NCI-H2029 treated with DMSO at 0.1 percent for 48 hours (cell line): Measurements from ENCODE around the gene IRS2.
A peak's percentile ranks its signal among the peaks of the same experiment; 100 is the strongest.
"Not testable (repeated sequence)": the region's sequence is repeated elsewhere in the genome, so short reads cannot be mapped to it uniquely, and the experiment has no call there.

Source experiments
- DNase-seq: peaks from one replicate; lab custom pipeline; 2025; lab: John Stamatoyannopoulos, UW

Gene IRS2

DNA sequence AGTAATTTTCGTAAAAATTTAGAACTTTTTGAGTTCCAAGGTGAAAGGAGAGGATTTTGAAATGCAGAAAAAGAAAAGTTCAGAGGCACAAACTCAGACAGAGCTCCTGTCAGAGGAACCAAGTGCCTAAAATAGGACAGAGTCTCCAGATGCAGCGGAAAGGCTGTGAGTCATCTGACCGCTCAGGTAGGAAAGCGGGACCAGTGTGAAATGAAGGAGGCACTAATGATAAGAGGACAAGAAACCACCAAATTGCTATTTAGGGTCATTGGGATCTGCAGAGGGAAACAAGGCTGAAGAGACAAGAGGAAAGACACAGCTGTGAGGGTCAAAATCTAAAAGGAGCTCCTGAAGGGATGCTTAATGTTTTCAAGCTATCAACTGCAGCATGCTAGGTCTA is 34.9 kb downstream of the IRS2 start:
- DNase-seq, result no peak

DNA sequence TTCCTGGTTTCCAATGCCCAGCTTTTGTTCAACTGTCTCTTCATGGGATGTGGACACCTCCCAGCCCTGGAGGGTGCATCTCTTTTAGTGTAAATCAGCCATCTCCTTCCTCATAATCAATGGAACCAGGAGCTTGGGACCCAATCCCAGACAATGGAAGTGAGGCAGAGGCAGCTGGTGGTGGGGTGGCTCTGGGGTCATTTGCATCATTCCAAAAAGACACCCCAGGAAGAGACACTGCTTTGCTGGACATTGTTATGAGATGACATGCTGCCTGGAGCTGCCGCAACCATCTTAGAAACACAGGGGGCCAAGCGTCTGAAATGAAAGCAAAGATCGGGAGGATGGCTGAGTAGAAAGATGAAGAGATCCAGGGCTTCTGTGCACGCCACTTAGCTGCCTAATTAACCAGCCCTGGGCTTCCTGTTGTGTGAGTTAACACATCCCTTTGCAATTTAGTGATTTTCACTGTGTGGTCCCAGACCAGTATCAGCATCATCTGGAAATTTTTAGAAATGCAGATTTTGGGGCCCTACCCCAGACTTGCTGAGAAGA is 36.1 kb downstream of the IRS2 start:
- DNase-seq, result no peak

DNA sequence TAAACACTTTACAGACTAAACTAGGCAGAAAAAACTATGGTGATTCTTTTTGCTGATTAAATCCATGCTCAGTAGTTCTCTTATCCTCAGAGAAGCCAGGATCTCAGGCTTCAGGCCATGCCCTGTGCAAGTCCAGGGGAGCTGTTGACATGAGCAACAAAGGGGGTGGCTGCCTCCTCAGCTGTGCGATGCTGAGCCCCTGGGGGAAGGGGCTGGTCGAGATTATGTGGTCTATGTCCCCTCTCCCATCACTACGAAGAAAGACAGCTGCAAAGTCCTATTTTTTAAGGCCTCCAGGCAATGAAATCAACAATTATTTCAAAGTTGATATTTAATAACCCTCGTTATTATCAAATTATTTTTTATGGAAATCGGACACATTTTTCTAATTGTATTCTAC is 37.0 kb downstream of the IRS2 start:
- DNase-seq, result no peak

DNA sequence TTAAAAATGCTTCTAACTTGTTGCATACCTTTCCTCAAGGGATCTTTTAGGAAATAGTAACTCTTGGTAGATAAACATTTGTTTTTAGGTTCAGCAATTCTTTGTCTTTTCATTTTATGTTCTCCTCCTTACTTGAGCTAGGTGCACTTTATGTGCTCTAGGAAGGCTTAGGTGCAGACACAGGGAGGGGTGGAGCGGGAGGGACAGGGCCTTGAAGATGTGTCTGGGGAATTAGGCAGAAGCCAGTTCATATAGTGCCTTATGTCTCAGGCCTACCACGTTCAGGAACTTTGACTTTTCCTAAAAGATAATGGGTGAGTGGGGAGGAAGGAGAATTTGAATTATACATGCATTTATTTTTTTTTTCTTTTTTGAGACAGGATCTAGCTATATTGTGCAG is 37.7 kb downstream of the IRS2 start:
- no peak for DNase-seq

DNA sequence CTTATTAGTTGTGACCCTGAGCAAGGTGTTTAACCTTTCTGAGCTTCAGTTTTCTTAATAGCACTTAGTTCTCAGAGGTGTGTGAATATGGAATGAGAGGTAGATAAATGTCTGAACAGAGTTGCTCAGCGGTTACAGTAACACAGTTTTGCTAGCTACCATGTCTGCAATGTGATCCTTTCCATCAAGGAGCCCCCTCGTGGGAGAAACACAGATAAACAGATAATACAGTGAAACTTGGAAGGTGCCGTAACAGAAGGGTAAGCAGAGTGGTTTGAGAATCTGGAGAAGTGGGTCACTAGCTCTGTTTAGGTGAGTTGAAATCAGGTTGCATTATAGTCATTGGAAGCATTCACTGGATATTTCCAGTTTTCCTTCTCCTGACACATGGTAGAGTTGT is 38.9 kb downstream of the IRS2 start:
- no peak for DNase-seq

DNA sequence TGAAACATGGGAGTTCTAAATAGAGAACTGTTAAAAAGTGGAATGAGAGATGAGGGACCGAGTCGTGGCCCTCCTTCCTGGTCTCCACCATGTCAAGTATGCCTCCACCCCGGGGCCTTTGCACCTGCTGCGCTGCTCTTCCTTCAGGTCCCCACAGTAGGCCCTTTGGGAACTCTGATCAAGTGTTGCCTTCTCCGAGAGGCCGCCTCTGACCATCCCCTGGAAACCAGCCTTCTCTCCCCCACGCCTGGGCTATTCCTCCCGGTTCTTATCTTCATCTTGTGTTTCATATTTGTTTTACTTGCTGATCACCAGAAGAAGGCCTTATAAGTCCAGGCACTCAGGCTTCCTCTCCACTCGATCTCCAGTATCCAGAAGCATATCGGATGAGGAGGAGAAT is 40.0 kb downstream of the IRS2 start:
- DNase-seq, result no peak

DNA sequence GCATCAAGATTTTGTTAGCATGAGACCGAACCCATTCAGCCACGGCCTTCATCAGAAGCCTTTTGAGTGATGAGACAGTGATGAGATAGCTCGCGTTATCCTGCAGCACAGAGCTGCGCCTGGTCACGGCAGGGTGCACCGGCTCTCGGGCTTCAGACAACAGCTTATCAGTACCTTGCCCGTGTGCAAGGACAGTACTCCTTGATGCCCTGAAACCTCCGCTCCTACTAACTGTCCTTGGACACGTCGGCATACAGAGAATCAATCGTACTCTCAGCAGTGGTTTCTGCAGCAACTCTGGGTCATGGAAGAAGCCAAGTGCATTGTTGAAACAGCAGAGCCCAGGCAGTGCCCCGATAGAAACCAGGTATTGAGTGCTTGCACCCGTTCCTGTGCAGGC is 40.7 kb downstream of the IRS2 start:
- DNase-seq, result no peak

DNA sequence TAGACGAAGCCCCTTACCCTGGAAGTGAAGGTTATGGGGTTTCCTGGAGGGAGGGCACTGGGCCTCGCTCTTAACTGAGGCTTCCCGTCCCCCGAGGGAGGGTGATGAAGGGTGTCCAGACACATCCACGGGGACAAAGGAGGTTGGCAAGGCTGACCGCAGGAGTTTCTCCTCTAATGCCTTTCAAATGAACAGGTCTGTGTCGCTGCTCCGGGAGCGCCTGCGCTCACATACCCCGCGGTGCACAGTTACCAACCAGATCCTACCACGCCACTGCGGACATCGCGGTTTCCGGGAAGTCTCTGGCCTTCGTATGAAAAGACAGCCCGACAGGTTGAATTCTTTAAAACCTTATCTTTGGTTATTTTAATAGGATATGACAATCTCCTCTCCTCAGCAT is 41.3 kb downstream of the IRS2 start:
- DNase-seq, result no peak

DNA sequence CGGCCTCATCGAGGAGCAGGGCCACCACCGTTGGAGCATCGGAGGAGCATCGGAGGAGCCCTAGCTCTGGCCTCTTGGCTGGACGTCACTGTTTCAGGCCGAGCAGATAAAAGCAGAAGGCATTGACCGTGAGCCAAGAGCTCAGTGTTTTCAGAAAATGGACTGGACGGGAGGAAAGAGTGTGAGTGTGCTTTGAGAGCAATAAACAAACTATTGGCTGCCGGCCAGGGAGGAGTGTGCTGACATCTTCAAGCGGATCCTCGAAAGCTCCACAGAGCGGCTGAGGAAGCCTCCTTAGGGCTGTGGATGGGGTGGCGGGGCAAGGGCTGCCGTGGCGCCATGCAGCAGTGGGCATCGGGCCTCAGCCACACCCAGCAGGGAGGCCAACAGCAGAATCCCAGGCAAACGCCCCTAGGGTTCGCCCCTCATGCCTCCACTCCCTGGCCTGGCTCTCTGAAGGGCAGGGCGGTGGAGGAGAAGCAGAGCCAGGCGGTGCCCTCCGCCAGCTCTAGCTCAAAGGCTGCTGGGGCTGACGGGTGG is 41.8 kb downstream of the IRS2 start:
- DNase-seq, result peak; percentile 45

DNA sequence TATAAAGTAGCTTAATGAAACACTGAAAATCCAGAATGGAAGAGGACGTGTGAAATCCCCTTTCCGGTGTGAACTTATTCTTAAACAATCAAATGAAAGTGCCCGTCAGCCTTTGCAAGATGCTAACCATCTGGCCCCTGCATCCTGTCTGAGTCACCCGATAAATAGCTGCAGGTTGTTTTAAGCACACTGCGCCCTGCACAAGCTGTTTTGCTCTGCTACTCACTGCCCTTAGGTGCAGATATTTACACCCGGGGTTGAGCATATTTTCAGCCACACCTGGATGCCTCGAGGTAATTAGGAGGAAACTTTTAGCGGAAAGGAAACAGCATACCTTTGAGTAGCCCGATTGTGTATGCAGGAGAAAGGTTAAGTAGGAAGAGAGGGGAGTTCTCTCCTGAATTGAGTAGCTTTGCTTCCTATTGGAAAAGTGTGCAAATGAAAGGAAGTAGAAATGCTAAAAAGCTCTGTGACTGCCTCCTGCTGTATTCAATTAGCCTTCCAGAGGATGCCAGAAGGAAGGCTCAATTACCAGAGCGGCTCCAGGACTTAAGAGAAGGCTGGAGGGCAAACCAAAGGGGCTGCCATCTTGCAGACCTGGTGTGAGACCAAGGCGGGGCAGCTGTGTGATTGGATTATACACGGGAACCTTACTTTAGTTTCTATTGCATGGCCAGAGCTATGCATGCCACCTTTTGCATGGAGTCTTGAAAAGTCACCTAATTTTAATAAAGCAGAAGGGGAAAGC is 42.5 kb downstream of the IRS2 start:
- DNase-seq, result no peak

DNA sequence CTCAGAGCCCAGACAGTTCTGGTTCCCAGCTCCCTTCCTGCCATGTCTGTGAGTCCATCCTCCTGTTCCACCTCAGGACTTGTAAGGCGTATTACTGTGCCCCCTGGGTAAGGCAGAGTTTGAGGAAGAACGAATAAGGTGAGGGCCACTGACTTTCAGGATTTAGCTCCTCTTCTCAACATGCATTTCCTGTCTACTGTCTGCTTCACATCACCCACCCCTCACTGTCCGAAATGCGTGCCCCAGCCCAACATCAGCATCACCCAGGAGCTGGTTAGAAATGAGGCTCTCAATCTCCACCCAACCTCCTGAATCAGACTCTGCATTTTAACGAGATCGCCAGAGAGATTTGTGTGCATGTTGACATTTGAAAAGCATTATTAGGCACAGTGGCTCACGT is 44.4 kb downstream of the IRS2 start:
- no peak for DNase-seq

DNA sequence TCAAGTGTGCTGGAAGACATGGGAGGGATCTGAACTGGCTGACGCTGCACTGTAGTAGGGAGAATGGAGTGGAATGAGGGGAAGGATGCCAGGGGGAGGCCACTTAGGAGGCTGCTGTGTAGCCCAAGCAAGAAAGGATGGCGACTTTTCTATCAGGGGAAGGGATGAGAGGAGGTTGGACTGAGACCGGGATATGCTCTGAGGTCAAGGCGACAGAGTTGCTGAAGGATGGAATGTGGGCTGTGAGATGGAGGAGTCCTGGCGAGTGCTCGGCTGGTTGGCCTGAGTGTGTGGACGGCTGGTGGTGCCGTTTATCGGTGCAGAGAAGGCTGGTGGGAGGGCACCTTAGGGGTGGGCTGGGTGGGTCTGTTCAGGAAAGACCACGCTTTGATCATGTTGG is 45.7 kb downstream of the IRS2 start:
- DNase-seq, result no peak

DNA sequence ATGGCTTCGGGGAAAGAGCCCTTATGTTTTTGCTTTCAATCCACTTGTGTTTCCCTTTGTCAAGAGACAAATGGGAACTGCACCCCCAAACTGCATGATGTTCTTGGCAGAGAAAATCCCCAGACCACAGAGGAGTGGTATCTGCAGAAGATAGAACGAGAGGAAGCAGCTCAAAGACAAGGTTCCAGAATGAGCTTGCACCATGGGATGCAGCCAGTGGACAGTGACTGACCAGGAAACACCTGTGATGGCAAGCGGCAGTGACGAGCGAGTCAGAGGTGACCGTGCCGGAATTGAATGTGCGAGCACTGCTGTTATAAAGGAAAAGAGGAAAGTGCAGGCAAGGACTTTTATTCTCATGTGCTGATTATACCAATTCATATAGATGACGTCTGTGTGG is 46.3 kb downstream of the IRS2 start:
- DNase-seq, result no peak

DNA sequence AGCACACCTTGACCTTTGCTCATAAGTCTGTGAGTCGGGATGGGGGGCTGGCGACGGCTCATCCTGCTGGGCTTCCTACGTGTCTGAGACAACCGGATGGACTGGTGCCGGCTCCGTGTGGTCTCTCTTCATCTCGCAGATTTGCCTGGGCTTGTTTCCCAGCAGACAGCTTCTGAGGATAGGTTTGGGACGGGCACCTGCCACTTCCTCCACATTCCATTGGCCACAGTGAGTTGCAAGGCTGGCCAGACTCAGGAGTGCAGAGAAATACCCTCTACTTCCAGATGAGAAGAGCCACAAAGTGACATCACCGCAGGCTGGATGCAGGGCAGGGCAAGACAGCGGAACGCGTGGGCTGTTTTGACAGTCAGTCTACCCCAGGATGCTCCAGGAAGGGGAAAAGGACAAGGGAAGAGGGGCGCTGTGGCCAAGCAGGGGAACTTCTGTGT is 48.1 kb downstream of the IRS2 start:
- DNase-seq, result no peak

DNA sequence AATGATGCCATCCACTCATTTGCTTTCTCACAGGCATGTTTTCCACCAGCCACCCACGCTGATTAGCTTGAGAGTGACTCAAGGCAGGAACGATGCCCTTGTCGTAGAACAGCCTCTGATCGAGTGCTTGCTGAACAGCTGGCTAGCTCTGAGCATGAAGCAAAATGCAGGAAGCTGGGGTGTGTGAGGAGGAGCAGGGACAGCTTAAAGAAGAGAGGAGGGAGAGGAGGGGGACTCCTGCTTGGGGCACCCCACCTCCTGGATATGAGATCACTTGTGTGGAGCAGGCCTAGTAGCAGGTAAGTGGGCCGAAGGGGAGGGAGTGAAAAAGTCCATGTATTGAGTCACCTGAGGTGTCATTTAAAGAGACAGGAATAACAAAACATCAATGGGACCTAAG is 48.8 kb downstream of the IRS2 start:
- DNase-seq, result no peak

DNA sequence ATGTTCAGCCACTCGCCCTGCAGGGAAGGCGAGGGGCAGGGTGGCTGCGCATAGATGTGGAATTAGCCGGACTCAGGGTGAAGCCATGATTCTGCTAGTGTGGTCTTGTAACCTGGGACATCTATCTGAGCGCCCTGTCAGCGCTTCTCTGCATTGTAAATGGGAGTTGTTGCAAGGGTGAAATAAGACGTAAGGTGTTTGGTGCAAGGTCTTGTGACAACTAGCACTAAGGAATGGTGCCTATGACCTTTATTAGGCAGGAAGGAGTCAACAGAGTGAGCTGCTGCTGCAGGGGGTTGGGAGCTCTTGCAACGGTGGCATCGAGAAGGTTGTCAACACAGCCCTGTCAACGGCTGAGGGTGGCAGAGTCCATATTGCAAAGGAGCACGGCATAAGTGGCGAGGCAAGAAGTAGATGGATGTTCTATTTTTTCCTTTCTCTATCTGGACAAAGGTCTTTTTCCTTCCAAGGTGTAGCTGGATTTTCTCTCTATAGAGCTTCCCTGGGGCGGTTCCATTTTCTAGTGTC is 49.3 kb downstream of the IRS2 start:
- DNase-seq, result no peak

DNA sequence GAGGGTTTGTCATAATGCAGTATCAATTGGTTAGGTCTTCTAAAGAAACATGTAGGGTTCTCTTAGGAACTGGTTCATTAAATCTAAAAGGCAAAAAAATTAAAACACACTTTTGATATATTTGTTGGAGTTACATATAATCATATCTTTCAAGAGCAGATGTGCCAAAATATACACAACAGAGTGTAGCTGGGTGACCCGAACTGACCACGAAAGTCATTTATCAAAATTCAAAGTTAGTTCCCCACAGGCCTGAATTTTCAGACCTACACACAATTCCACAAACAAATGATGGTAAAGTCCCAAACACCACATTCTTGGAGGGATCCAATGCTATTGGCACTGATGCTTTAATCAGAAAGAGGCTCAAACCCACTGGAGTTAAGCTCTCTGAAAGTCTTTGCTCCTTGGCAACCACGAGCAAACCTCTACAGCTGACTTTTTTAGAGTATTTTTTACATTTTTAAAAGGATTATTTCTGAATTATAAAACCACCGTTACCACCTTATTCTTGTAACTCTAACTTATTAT is 50.9 kb downstream of the IRS2 start:
- no peak for DNase-seq

DNA sequence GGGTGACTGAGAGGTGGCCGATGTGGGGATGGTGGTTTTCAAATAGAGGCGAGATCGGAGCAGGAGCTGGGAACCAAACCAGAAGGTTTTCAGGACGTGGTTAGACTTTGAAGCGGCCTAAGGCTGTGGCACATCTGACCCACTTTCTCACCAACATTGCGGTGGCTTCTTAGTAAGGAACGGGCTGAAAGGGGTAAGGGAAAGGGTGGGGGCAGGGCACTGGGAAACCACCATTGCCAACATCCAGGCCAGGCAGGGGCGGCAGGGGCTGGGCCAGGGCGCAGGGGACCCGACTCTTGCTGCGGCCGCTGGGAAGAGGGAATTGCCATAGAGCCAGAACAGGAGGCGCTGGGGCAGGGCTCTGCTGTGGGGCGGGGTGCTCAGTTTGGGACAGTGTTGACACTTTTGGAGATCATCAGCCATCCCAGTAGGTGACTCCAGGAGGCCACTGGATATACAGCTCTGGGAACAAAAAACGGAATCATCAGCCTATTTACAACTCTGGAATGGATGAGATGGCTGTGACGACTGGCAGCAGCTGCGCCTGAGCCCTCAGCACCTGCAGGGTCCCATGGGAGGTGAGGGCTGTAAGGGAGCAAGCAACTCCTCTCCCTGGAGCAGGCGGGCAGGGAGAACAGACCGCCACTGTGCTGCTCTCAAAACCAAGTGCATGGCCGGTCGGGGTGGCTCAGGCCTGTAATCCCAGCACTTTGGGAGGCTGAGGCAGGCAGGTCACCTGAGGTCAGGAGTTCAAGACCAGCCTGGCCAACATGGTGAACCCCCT is 52.2 kb downstream of the IRS2 start:
- DNase-seq, result no peak

DNA sequence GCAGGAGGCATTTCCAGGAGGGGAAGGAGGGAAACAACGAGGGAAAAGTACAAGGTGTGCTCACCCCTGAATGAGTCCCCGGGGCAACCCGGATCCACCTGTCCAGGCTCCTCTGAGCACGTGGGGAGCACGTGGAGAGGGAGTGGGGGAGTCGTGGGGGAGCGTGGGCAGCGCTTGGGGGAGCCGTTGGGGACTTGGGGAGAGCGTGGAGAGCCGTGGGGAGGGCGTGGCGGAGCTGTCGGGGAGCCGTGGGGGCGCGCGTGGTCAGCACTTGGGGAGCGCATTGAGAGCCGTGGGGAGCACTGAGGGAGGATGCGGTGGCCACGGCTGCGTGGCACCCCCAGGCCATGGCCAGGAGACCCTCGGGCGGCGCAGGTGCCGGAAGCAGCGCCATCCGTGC is 52.8 kb downstream of the IRS2 start:
- DNase-seq, result no peak

DNA sequence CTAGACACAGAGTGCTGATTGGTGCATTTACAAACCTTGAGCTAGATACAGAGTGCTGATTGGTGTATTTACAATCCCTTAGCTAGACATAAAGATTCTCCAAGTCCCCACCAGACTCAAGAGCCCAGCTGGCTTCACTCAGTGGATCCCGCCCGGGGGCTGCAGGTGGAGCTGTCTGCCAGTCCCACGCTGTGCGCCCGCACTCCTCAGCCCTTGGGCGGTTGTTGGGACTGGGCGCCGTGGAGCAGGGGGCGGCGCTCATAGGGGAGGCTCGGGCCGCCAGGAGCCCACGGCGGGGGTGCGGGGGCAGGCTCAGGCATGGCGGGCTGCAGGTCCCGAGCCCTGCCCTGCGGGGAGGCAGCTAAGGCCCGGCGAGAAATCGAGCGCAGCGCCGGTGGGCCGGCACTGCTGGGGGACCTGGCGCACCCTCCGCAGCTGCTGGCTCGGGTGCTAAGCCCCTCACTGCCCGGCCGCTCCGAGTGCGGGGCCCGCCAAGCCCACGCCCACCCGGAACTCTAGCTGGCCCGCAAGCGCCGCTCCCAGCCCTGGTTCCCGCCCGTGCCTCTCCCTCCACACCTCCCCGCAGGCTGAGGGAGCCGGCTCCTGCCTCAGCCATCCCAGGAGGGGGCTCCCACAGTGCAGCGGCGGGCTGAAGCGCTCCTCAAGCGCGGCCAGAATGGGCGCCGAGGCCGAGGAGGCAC is 53.8 kb downstream of the IRS2 start:
- DNase-seq, result not testable (repeated sequence)

DNA sequence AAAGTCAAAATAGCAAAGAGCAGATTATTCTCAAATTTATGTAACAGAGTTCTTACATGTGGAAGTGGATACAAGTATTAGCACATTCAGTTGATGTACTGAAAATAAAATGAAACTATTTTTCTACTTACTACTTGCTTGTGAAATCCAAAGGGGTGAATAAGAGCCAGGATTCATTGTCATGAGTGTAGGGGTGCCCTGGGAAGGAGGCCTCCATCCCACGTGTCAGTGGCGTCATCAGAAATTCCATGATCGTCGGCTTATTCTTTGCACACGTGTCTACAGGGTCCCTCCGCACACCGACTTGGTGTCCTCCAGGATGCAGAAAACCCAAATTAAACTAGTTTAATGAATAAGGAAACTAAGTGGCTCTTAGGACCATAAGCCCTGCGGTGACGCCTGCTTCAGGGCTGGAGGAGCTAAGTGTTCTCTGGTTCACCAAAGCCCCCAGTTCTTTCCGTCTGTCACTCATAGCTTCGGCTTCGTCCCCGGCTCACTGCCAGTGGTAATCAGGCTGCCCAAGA is 55.5 kb downstream of the IRS2 start:
- no peak for DNase-seq
